GM18520 (cell line): ENCODE measurements around the gene TAS1R1.

Source experiments
- ATAC-seq: cut with Tn5 transposase; IDR thresholded peaks from one replicate; pipeline ENCODE4 v1.9.1; 2021; ENCODE audit not compliant: unreplicated experiment

Gene TAS1R1

GRCh38 chr1:6602669-6603237, 47.6 kb downstream of the TAS1R1 start, which contains the start of gene KLHL21:
Gene KLHL21 (minus strand): TSS chr1:6602869. CDS start chr1:6602817, 52 bp downstream.
- ATAC-seq: peak; percentile 47

- ATAC-seq: no peak
These were observed 48.3 kb downstream of the TAS1R1 start for GRCh38 chr1:6603238-6603914.

- ATAC-seq: no peak
These were observed 48.9 kb downstream of the TAS1R1 start for GRCh38 chr1:6603915-6604558.

- ATAC-seq: no peak
These were observed 57.7 kb downstream of the TAS1R1 start for GRCh38 chr1:6612641-6613360.

- peak; percentile 89 for ATAC-seq
These were observed 58.4 kb downstream of the TAS1R1 start, which contains the start of gene PHF13 for GRCh38 chr1:6613361-6614018. Gene PHF13 (plus strand): TSS chr1:6613731. CDS start chr1:6614067, 336 bp downstream.

GRCh38 chr1:6614019-6614928, 59.2 kb downstream of the TAS1R1 start:
- no peak for ATAC-seq

GRCh38 chr1:6614929-6615785, 60.0 kb downstream of the TAS1R1 start:
- ATAC-seq: no peak

- ATAC-seq: no peak
These were observed 63.9 kb downstream of the TAS1R1 start for GRCh38 chr1:6619045-6619444.

- no peak for ATAC-seq
These were observed 66.6 kb downstream of the TAS1R1 start for GRCh38 chr1:6621429-6622391.

- ATAC-seq: no peak
These were observed 67.5 kb downstream of the TAS1R1 start for GRCh38 chr1:6622396-6623152.

GRCh38 chr1:6623269-6623965, 68.3 kb downstream of the TAS1R1 start:
- no peak for ATAC-seq

- ATAC-seq: peak; percentile 68
These were observed 69.8 kb downstream of the TAS1R1 start, which contains the start of gene THAP3 for GRCh38 chr1:6624710-6625583. Gene THAP3 (plus strand): TSS chr1:6624868. CDS start chr1:6625219, 351 bp downstream.

GRCh38 chr1:6625584-6626149, 70.6 kb downstream of the TAS1R1 start:
- peak; percentile 6 for ATAC-seq

- ATAC-seq: no peak
These were observed 71.9 kb downstream of the TAS1R1 start for GRCh38 chr1:6627031-6627430.
